Mesenteric fat pad (tissue), 1 donor: ENCODE data around the gene TOPBP1. TPM values are rescaled to one million over a fixed set of nuclear protein-coding genes. Genes with fewer than 3 reads are reported as not detected.
"Not testable (repeated sequence)": the region's sequence is repeated elsewhere in the genome, so short reads cannot be mapped to it uniquely, and the experiment has no call there.

Source experiments
- DNase-seq: peaks from one replicate; pipeline ENCODE4 v3.0.0-alpha.2; 2020; ENCODE audit warnings: low spot score
- total RNA-seq: library from RNA; stranded (reverse); fragmentation: NEBNext Ultra II Directional; extraction: Animal tissue kit (Norgen Biotek cat#: 25700); gene quantifications from one replicate; pipeline ENCODE4 v1.2.1, GENCODE V29; 2021
- donor health status: DM: yes; HTN: yes; CAD: no.

Gene TOPBP1
- total RNA-seq, 1 donor from 2014 or later = 16.2 TPM

DNA sequence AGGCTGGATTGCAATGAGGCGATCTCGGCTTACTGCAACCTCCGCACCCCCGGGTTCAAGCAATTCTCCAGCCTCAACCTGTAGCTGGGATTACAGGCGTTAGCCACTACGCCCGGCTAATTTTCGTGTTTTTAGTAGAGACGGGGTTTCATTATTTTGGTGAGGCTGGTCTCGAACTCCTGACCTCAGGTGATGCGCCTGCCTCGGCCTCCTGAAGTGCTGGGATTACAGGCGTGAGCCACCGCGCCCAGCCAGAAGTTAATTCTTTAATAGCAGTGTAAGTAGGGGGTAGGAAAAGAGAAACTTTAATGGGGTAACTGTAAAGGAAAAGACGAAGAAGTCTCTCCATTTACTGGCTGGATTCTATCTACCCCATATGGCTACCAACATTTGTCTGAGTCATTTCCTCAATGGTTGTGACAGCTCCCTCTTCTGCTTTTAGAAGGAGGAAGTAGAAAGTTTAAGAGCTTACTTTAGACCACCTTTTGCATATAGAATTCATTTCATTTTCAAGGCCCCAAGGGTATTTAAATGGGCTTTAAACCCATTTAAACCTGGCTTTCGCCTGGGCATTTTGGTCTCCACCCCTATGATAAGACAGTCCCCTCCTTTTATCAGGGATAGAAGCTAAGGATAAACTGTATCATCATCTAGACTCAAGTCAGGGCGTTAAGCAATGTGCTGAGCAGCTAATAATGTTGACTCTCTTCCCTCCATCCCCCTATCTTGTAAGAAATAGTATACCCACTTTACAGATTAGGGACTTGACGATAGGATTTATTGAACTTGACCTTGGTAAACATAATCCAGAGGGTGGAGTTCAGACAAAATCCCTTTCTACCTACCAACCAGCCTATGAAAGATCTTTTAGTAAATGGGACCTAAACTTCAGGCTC lies 89.3 kb downstream of the TOPBP1 start:
- DNase-seq = no peak

DNA sequence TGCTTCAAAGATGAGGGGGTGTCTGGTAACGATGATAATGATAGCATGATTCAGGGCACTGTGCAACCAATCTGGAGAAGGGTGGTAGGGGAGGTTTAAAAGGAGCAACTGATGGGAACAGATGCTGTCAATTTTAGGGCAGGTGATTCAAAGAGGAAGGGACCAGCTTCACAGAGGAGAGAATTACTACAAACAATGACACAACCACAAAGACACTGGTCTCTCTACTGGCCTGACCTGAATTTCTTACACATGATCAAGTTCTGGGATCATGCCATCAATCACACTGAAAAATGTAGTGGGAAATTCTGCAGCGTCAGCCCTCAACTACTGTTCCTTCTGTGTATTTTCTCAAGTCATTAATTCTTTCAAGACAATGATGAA lies 90.8 kb downstream of the TOPBP1 start:
- no peak for DNase-seq

DNA sequence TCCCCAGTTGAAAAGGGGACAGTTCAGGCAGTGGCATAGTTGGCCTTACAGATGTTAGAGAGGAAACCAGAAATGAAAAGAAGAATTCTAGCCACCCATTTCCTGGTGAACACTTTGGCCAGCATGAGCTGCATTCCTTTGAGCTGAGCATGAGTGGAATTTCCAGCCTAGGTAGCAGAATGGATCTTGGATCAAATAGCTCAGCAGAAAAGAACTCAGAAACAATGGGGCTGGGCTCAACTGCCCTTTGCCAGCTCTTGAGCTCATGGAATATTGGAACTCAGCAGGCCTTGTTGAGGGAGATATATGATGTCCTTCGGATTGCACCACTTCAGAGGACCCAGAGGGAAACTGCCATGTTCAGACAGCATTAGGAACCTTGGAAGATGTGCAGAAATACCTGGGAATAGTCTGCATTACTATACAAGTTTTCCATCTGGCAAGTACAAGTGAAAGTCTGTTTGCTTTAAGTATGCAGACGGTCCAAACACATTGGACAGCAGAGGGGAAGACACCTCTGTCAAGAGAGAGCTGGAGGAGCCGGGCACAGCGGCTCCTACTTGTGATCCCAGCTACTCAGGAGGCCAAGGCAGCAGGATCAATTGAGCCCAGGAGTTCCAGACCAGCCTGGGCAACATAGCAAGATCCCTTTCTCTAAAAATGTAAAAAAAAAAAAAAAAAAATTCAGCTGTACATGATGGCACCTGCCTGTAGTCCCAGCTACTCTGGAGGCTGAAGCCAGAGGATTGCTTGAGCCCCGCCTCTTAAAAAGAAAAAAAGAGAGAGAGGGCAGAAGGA lies 91.4 kb downstream of the TOPBP1 start:
- no peak for DNase-seq

DNA sequence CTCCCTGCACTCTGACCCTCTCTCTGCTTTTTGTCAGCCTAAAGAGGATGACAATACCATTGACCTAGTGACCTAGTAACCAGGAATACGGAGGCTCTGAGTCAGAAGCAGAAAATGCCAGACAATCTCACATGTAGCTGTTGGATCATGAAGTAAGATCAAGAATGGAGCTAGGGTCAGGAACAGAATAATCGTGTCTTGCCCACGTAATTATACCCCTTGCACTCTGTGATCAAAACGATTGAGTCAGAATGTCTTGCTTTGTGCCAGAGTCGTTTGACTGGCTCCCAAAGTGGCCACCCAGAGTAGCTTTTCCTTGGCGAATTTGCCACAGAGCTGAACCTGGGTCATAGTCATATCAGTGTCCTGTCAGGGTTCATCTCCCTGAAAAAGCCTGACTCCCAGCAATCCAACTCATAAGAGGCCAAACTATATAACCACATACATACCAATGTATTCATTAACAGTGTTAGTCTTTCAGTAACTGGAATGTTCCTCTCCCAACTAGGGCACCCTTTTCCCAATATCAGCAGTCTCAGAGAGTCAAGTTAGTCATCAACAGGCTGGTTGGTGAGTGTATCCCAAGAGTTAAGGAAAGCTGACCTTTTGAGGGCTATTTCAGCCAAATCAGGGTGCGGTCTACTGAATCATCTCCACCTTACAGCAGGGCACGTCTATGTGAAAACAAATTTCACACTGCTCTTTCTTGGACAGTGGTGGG lies 93.3 kb downstream of the TOPBP1 start:
- no peak for DNase-seq

DNA sequence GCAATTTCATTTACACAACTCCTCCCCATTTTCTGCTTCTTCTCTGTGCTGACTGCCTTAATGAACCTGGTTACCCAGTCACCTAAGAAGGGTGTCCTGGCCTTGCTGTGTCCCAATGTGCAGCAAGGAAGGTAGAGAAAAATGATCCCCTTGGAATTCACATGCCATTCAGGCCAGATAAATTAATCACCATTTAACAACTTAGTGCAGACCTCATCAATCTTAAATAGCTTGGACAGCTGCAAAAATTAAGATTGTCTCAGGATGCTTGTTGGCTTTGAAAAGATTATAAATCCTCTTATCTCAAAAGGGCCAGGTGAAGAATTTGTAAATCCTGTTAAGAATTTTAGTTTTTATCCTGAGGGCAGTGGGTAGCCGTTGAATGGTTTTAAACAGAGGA lies 97.9 kb downstream of the TOPBP1 start:
- no peak for DNase-seq

DNA sequence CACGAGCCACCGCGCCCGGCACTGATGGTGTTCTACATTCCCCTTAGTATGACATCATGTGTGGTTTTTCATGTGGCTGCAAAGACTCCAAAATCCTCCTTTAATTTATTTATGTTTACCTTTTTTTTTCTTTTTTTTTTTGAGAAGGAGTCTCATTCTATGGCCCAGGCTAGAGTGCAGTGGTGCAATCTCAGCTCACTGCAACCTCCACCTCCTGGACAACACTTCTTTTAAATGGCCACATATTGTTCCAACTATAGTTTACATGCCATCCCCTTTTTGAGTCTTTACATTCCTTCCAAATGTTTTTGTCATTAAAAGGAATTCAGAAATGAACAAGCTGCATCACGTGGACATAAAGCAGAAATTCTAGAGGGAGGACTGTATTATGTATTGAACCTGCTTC lies 98.6 kb downstream of the TOPBP1 start:
- DNase-seq = no peak

DNA sequence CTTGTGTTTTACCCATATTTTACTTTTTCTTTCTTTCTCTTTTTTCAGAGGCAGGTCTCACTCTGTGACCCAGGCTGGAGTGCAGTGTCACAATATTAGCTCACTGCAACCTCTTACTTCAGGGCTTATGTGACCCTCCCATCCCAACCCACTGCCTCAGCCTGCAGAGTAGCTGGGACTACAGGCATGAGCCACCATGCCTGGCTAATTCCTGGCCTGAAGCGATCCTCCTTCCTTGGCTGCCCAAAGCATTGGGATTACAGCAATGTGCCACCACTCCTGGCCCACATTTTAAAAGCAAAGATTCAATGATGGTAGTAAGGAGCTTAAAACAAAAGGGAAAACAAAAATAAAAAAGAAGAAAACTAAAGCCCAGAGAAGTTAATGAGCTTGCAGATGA lies 99.4 kb downstream of the TOPBP1 start:
- no peak for DNase-seq

DNA sequence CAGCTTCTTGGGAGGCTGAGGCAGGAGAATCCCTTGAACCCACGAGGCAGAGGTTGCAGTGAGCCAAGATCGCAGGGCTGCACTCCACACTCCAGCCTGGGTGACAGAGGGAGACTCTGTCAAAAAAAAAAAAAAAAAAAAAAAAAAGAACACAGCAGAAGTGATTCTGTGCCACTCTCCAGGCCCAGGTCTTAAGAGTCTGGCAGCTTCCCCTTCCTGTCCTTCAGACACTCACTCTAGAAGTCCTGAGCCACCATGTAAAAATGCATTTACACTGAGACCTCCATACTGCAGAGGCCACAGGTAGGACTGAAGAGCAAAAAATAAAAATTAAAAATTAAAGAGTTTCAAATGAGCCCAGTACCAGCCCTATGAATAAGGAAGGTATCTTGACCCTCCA lies 100.1 kb downstream of the TOPBP1 start:
- no peak for DNase-seq

DNA sequence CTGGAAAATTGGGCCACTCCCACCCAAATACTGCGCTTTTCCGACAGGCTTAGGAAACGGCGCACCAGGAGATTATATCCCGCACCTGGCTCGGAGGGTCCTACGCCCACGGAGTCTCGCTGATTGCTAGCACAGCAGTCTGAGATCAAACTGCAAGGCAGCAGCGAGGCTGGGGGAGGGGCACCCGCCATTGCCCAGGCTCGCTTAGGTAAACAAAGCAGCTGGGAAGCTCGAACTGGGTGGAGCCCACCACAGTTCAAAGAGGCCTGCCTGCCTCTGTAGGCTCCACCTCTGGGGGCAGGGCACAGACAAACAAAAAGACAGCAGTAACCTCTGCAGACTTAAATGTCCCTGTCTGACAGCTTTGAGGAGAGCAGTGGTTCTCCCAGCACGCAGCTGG lies 110.2 kb downstream of the TOPBP1 start:
- not testable (repeated sequence) for DNase-seq

Other genes with a start within 250 kb of the TOPBP1 start
- gene CDV3, start 88.3 kb downstream of the TOPBP1 start, total RNA-seq = 238 TPM
- 9.4 TPM for gene TF, start 84.5 kb upstream of the TOPBP1 start, total RNA-seq
- 58.9 TPM for gene SRPRB, start 143.9 kb upstream of the TOPBP1 start, total RNA-seq
- gene RAB6B, start 233.9 kb upstream of the TOPBP1 start, total RNA-seq = 64.8 TPM